Liver (tissue), 9 donors: Measurements from ENCODE around the gene CASQ1. TPM values are rescaled to one million over a fixed set of nuclear protein-coding genes. Genes with fewer than 3 reads are reported as not detected.

Experiments
- DNase-seq: peaks from one replicate; pipeline ENCODE4 v3.0.0-alpha.2; 2017; ENCODE audit warnings: low spot score
- H3K27ac ChIP-seq, 2 donors: one replicate each; pipeline ENCODE4 v1.7.0; 2013; ENCODE audit warnings: inconsistent platforms in 2 of 2, low read length in 2 of 2, control low read depth in 1 of 2, low read depth in 1 of 2, mild to moderate bottlenecking in 1 of 2
- H3K27me3 ChIP-seq, 4 donors: one replicate each; pipeline versions ENCODE4 v1.6.1 to v1.7.0; 2013; ENCODE audit warnings: low read length in 3 of 4, inconsistent platforms in 1 of 4, mild to moderate bottlenecking in 1 of 4, moderate library complexity in 1 of 4; ENCODE audit not compliant: control insufficient read depth in 4 of 4, insufficient read depth in 4 of 4
- H3K36me3 ChIP-seq, 4 donors: one replicate each; pipeline versions ENCODE4 v1.6.1 to v1.7.0; 2013; ENCODE audit warnings: low read length in 3 of 4, mild to moderate bottlenecking in 3 of 4, low read depth in 1 of 4, moderate library complexity in 1 of 4; ENCODE audit not compliant: control insufficient read depth in 4 of 4, insufficient read depth in 3 of 4
- H3K4me1 ChIP-seq, 4 donors: one replicate each; pipeline versions ENCODE4 v1.6.1 to v1.7.0; 2013; ENCODE audit warnings: low read length in 3 of 4, mild to moderate bottlenecking in 3 of 4, moderate library complexity in 1 of 4; ENCODE audit not compliant: control insufficient read depth in 4 of 4, insufficient read depth in 4 of 4
- H3K4me3 ChIP-seq, 3 donors: one replicate each; pipeline versions ENCODE4 v1.6.1 to v1.7.0; 2013; ENCODE audit warnings: low read length in 3 of 3, control low read depth in 1 of 3, low read depth in 1 of 3, mild to moderate bottlenecking in 1 of 3
- H3K9ac ChIP-seq, 2 donors: one replicate each; pipeline ENCODE4 v1.7.0; 2013; ENCODE audit warnings: low read length in 2 of 2, mild to moderate bottlenecking in 2 of 2, moderate library complexity in 2 of 2, control low read depth in 1 of 2, low read depth in 1 of 2
- H3K9me3 ChIP-seq, 4 donors: one replicate each; pipeline versions ENCODE4 v1.6.1 to v1.7.0; 2013; ENCODE audit warnings: low read length in 3 of 4; ENCODE audit not compliant: control insufficient read depth in 4 of 4
- ATF3 ChIP-seq: IDR thresholded peaks from 2 replicates; pipeline ENCODE4 v1.6.1; 2016; ENCODE audit warnings: antibody characterized with exemption
- CTCF ChIP-seq: fragments of 150-350 bp; IDR thresholded peaks from 2 replicates; pipeline ENCODE4 v1.5.1; 2017; ENCODE audit warnings: improper control_type of control experiment, low read depth, low read length; ENCODE audit not compliant: missing input control
- FOXA1 ChIP-seq: IDR thresholded peaks from 2 replicates; pipeline ENCODE4 v1.6.1; 2016; ENCODE audit warnings: antibody characterized with exemption
- FOXA2 ChIP-seq: IDR thresholded peaks from 2 replicates; pipeline ENCODE4 v1.6.1; 2016; ENCODE audit warnings: antibody characterized with exemption
- MAX ChIP-seq: IDR thresholded peaks from 2 replicates; pipeline ENCODE4 v1.6.1; 2016; ENCODE audit warnings: antibody characterized with exemption
- NR2F2 ChIP-seq: IDR thresholded peaks from 2 replicates; pipeline ENCODE4 v1.6.1; 2016; ENCODE audit warnings: antibody characterized with exemption
- RAD21 ChIP-seq, 2 donors: IDR thresholded peaks; 2 replicates each; pipeline ENCODE4 v1.6.1; 2016; ENCODE audit warnings: antibody characterized with exemption in 2 of 2, mild to moderate bottlenecking in 2 of 2
- REST ChIP-seq: IDR thresholded peaks from 2 replicates; pipeline ENCODE4 v1.6.1; 2016; ENCODE audit warnings: antibody characterized with exemption, mild to moderate bottlenecking
- RXRA ChIP-seq, 2 donors: IDR thresholded peaks; 2 replicates each; pipeline ENCODE4 v1.6.1; 2017 to 2018; ENCODE audit warnings: antibody characterized with exemption in 2 of 2, mild to moderate bottlenecking in 1 of 2
- SP1 ChIP-seq: IDR thresholded peaks from 2 replicates; pipeline ENCODE4 v1.6.1; 2018; ENCODE audit warnings: antibody characterized with exemption, mild to moderate bottlenecking
- TAF1 ChIP-seq: conservative IDR thresholded peaks from 2 replicates; pipeline ENCODE4 v1.6.1; 2016; ENCODE audit warnings: antibody characterized with exemption, mild to moderate bottlenecking
- ZBTB33 ChIP-seq: IDR thresholded peaks from 2 replicates; pipeline ENCODE4 v1.6.1; 2016; ENCODE audit warnings: antibody characterized with exemption
- WGBS: extraction: QIAGEN DNeasy Blood & Tissue Kit; methylation state at CpG from one replicate; pipeline ENCODE4 v1.1.7; 2013; 5-methylcytosine and 5-hydroxymethylcytosine counted together
- polyA plus RNA-seq, 2 donors: library from polyadenylated mRNA; stranded (reverse) in 1 of 2; unstranded in 1 of 2; fragments of 200-250 nt in 1 of 2; fragments of >200 nt in 1 of 2; fragmentation: Nextera tagmentation in 1 of 2; extraction: Ambion mirVana in 1 of 2; gene quantifications; one replicate each; pipeline versions ENCODE4 v1.2.1 to v1.2.3, GENCODE V29; 2013 to 2015
- total RNA-seq, 2 donors: library from RNA; depleted of rRNA; stranded (reverse); fragments of >200 nt; gene quantifications; one replicate each; pipeline ENCODE4 v1.2.3, GENCODE V29; 2014
- donor health status: healthy.
- donor health status: healthy.
- donor health status: healthy.
- donor health status: healthy.
- donor health status: healthy.

Gene CASQ1
- total and polyA plus RNA-seq, 4 donors, result not detected

GRCh38 chr1:160169553-160170399 is 20.6 kb upstream of the CASQ1 start:
- no peaks in the 10 kb centered on the region for H3K4me1 ChIP-seq
- H3K36me3 ChIP-seq, result no peaks in the 10 kb centered on the region
- peaks cover 0 to 2% (median 0%) of the 10 kb centered on the region in 4 donors for H3K27me3 ChIP-seq
- no peak overlapping the region for H3K9ac ChIP-seq
- H3K9me3 ChIP-seq, result no peaks in the 10 kb centered on the region
- no peak overlapping the region for H3K4me3 ChIP-seq
- no peak for DNase-seq
- WGBS, result 57% methylated on average over 15 of the region's 15 CpGs
- TF ChIP-seq SP1 (no peak), MAX (no peak), ATF3 (no peak), REST (no peak), RAD21 (IDR thresholded peaks at IDR 0.05) (no peak), RXRA (IDR thresholded peaks at IDR 0.05) (no peak), ZBTB33 (no peak), FOXA2 (no peak), NR2F2 (no peak), FOXA1 (no peak), TAF1 (no peak), CTCF (no peak)
- H3K27ac ChIP-seq, result no peak overlapping the region

- Histone ChIP-seq H3K4me3 (no peak overlapping the region), H3K27me3 (peaks cover 0 to 2% (median 0%) of the 10 kb centered on the region in 4 donors), H3K36me3 (no peaks in the 10 kb centered on the region), H3K27ac (no peak overlapping the region), H3K9ac (no peak overlapping the region), H3K9me3 (no peaks in the 10 kb centered on the region), H3K4me1 (no peaks in the 10 kb centered on the region)
- 92% methylated on average over 4 of the region's 4 CpGs for WGBS
- DNase-seq, result no peak
- no peak for TF ChIP-seq RAD21 (IDR thresholded peaks at IDR 0.05)
- TF ChIP-seq FOXA1, result no peak
Measured at GRCh38 chr1:160171354-160171753, 19.0 kb upstream of the CASQ1 start.
